Measurements from ENCODE around the gene AFF1.

GRCh38 chr4:87011340-87012034 lies 76.7 kb downstream of the AFF1 start:
- no peak for TF ChIP-seq CTCF (IDR thresholded peaks at IDR 0.05; ENCODE audit: low read depth, low read length, missing input control)
- TF ChIP-seq RAD21 (IDR thresholded peaks at IDR 0.05): peak in 1 of 2 donors; percentile 8
- TF ChIP-seq REST (IDR thresholded peaks at IDR 0.05): no peak
- no peak for TF ChIP-seq FOXA1 (IDR thresholded peaks at IDR 0.05)
- no peak for TF ChIP-seq GABPA (IDR thresholded peaks at IDR 0.05 in 1 of 2, conservative IDR thresholded peaks at IDR 0.05 in 1 of 2)
- no peak for TF ChIP-seq YY1 (IDR thresholded peaks at IDR 0.05)
- no peak for TF ChIP-seq EGR1 (IDR thresholded peaks at IDR 0.05; ENCODE audit: low read depth in 2 of 2)
- no peak for TF ChIP-seq NR2F2 (IDR thresholded peaks at IDR 0.05)
- TF ChIP-seq TAF1 (conservative IDR thresholded peaks at IDR 0.05): no peak
- TF ChIP-seq ATF3 (IDR thresholded peaks at IDR 0.05): no peak
- peak; percentile 58 to 77 for TF ChIP-seq JUND (IDR thresholded peaks at IDR 0.05)
- TF ChIP-seq MAX (IDR thresholded peaks at IDR 0.05): no peak
- TF ChIP-seq SP1 (IDR thresholded peaks at IDR 0.05): no peak

Measured in liver (tissue), 3 donors.